NCI-H2171 treated with DMSO at 0.1 percent for 48 hours (cell line): ENCODE results near the gene VEZT.
"Not testable (repeated sequence)": the region's sequence is repeated elsewhere in the genome, so short reads cannot be mapped to it uniquely, and the experiment has no call there.

Experiments
- DNase-seq: peaks from one replicate; lab custom pipeline; 2025; lab: John Stamatoyannopoulos, UW

Gene VEZT

DNA sequence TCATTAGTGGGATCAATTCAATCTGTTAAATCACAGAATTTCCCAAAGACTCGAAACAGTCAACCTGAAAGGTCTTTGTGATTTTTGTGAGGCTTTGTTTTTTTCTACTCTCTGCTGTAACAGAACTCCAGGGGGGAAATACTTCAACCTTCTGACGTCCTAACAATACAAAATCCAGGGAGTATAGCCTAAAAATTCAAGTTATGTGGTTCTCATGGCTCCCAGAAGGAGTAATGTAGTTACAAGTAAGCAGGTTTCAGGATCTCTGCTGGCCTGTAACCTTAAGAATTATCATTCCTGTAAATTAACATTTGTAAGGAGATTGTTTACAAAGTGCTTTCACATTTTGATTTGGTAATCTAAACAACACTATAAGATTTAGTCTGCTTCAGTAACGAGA is 39.9 kb downstream of the VEZT start:
- no peak for DNase-seq

DNA sequence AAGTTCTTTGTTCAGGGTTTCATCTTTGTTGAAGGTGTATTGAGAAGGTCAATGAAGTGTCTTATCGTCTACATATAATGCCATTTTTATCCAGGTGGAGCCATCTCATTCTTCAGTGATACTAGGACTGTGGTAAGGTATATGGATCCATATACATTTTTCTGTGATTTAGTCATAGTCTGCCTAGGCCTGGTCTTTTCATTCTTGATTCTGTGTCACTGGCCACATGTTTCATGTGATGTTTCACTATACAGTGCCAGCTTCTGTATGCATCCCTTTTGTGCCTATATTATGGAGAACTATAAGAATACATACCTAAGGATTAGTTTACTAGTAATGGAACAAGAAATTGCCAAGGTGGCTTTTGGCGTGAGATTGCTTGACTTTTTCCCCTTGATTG is 40.5 kb downstream of the VEZT start:
- DNase-seq, result no peak

DNA sequence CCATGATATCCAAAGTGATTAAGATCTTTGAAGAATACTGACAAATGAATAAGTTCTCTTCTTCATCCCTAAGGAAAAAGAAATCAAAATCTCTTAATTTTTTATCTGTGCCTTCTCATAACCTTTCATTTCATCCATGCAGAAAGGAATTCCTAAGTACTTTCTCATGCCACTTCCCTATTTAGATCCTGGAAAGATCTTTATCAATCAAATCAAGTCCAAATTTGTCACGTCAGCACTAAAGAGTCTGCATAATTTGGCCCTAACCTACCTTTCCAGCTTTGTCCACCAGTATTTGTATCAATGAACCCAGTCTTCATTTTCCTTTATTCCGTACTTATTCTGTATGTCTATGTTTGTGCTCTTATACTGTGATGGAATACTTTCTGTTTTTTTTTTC is 41.2 kb downstream of the VEZT start:
- no peak for DNase-seq

DNA sequence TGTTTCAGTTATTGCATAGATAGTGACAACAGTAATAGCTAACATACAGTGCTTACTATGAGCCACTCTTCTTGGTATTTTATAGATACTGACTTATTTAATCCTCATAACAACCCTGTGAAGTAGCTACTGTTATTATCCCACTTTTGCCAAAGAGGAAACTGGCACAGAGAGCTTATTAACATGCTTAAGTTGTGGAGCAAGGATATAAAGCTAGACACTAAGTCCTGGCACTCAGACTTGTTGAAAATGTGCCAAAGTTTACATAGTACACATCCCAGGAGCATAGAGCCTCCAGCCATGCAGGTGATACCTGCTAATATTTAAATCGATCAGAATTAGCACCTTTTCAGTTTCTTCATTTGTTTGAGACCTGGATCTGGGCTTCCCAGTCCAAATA is 41.8 kb downstream of the VEZT start:
- no peak for DNase-seq

DNA sequence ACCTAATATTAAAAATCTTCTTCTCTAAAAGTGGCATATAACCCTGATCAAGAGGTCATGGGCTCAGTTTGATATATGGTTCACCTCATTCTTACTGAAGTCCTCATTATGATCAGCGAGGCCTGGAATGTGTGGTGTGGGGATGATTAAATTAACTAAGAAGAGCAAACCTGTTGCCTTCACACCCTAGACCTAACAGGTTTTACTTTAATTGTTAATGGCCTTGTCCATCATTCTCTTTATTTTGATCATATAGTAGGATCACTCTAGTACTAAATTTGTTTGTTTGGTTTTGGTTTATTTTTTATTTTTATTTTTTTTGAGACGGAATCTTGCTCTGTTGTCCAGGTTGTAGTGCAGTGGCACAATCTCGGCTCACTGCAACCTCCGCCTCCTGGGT is 43.5 kb downstream of the VEZT start:
- DNase-seq, result no peak

DNA sequence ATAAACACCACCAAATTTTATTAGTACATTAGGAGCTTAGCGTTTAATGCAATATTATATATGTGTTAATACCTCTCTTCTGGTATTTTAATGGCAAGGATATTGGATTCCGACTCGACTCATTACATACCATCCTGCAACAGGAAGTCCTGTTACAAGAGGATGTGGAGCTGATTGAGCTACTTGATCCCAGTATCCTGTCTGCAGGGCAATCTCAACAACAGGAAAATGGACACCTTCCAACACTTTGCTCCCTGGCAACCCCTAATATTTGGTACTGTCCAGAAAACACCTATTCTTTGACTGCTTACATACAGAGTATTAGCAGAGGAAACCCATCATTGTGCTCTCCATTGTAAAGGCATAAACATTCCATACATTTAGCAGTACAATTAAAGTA is 45.2 kb downstream of the VEZT start:
- DNase-seq, result no peak

DNA sequence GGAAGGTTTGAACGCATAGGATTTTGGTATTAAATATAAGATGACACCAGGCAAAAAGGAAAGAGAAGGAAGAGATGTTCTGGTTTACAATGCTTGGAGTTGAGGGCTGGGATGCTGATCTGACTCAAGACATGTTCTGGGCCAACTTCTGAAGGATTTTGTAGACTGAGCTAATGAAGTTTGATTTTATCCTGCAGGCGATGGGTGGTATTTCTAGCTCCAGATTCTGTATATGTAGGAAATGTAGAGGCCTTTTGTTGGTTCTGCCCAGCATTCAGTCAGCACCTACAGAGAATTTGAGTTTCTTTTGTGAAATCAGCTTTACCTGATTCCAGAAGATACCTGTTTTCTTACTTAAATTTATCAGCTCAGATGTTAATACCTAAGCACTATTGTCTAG is 48.2 kb downstream of the VEZT start:
- DNase-seq, result no peak

DNA sequence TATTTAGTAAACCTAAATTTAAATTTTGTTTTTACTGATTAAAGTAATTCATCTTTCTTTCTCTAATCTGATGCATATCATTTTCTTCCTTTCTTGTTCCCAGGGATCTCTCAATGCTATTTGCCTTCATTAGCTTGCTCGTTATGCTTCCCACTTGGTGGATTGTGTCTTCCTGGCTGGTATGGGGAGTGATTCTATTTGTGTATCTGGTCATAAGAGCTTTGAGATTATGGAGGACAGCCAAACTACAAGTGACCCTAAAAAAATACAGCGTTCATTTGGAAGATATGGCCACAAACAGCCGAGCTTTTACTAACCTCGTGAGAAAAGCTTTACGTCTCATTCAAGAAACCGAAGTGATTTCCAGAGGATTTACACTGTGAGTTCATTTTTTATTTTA is 48.6 kb downstream of the VEZT start:
- DNase-seq, result no peak

DNA sequence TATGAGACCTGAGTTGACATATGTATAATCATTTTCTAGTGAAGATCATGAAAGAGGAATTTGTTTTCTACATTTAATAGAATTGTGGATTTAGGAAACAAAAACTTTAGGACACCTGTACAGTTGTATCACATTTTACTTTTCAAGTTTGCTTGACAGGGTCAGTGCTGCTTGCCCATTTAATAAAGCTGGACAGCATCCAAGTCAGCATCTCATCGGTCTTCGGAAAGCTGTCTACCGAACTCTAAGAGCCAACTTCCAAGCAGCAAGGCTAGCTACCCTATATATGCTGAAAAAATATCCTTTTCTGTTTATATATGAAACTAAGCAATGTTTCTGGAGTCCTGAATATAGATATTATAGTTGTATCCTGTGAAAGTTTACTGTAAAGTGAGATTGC is 52.3 kb downstream of the VEZT start:
- no peak for DNase-seq

DNA sequence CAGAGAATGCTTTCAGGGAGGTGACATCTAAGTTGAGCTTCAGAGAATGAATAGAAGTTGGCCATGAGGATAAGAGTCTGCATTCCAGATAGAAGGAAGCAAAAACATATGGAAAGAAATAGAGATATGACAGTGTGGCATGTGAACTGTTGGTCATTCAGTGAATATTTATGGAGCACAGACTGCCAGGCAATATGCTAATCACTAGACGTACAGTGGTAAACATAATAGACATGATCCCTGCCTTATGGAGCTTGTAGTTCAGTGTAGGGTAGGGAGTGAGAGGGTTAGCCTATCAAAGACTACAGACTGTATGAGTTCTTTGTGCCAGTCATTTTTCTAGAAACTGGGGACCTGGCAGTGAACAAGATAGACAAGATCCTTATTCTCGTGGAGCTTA is 53.9 kb downstream of the VEZT start:
- no peak for DNase-seq

DNA sequence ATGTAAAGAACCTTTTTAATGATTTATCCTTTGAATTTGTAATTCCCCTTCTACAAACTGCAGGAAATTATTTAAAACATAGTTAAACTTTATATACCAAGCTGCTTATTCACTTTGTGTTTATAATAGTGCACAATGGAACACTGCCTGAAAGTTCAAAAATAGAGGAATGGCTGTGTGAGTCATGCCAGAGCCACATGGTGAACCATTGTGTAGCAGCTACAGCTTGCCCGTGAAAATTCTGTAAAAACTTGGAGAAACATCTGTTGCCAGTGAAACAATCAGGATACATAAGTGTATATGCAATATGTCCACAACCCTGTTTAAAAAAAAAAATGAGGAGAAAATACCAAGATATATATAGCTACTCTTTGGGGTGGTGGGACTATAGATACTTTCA is 59.5 kb downstream of the VEZT start:
- DNase-seq, result peak; percentile 59

DNA sequence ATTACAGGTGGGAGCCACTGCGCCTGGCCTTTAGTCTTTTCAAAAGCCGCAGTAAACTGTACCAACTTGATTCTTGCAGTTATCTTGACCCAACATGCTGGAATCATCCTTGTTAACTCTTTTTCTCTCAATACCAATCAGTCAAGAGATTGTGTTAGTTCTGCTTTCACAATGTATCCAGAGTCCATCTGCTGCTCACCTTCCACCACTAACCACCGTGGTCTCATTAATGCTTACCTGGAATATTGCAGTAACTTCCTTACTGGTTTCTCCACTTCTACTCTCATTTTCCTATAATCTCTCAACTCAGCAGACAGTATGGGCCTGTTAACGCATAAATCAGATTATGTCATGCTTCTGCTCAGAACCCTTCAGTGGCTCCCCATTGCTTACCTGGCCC is 62.2 kb downstream of the VEZT start:
- DNase-seq, result no peak

DNA sequence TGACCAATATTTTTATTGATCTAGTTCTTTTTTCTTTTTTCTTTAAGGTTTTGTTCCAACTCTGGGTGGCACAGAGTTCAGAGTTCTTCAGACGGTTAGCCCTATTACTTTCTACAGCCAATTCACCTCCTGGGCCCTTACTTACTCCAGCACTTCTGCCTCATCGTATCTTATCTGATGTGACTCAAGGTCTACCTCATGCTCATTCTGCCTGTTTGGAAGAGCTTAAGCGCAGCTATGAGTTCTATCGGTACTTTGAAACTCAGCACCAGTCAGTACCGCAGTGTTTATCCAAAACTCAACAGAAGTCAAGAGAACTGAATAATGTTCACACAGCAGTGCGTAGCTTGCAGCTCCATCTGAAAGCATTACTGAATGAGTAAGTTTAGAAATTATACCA is 64.7 kb downstream of the VEZT start:
- no peak for DNase-seq

DNA sequence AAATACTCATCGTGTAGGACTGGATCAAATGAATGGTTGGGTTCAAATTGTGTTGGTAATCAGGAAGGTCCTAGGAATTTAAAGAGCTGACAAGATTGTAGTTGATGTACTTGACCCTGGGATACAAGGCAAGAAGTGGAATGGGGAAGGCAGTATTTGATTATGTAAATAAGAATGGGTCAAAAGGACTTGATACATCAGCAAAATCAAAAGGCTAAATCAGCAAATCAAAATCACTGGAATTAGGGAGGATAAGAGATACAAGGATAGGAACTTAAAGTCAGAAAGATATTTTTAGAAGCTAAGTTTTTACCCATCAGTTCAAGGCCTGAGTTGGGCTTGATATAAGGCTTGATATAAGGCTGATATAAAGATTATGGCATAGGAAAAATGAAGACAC is 65.8 kb downstream of the VEZT start:
- DNase-seq, result no peak

DNA sequence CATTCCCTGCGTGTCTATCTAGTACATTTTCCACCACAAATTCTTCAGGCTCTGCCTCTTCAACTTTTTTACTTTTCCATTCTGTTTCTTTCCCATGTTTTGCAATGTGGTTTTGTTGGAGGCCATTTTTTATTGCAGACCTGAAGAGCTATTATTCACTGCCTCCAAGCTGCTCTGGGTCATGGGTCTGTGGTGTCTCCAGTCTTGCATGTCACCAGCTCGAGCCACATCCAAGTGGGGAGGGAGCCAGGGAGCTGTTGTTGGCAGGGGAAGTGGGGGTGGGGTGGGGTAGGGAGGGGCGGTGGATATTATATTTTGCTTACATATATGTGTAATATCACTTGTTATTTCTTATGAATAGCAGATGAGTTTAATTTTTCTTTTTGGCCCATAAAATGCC is 69.1 kb downstream of the VEZT start:
- DNase-seq, result no peak

DNA sequence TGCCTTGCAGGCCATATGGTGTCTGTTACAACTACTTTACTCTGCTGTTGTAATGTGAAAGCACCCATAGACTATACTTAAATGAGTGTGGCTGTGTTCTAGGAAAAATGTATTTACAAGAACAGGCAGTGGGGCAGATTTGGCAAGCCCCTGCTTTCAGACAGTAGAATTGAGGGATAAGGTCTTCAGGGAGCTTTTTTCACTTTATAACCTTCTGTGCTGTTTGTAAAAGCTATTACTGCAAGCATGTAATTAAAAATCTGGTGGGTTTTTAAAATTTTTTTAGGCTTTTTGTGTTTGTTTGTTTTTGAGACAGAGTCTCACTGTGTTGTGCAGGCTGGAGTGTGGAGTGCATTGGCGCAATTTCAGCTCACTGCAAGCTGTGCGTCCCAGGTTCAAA is 73.9 kb downstream of the VEZT start:
- no peak for DNase-seq

DNA sequence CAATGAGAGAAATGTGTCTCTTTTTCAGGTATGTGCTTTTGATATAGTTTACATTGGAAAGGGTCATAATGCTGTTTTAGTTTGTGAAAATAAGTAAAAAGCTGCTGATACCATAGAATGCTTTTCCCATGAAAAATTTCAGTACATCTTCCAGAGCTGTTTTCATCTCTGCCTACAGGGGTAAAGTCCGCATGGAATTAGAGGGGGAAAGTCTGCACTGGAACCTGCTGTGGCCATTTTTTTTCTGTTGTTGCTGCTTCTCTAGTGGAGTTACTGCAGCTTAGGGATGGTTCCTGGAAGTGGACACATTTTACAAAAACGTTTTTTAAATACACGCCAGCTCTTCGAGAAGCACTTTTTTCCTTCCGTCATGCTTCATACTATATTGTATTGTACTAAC is 81.3 kb downstream of the VEZT start:
- no peak for DNase-seq

DNA sequence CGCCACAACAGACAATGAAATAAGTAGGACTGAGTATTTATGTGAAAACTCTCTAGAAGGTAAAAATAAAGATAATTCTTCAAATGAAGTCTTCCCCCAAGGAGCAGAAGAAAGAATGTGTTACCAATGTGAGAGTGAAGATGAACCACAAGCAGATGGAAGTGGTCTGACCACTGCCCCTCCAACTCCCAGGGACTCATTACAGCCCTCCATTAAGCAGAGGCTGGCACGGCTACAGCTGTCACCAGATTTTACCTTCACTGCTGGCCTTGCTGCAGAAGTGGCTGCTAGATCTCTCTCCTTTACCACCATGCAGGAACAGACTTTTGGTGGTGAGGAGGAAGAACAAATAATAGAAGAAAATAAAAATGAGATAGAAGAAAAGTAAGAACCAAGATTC is 82.7 kb downstream of the VEZT start:
- DNase-seq, result peak; percentile 18

DNA sequence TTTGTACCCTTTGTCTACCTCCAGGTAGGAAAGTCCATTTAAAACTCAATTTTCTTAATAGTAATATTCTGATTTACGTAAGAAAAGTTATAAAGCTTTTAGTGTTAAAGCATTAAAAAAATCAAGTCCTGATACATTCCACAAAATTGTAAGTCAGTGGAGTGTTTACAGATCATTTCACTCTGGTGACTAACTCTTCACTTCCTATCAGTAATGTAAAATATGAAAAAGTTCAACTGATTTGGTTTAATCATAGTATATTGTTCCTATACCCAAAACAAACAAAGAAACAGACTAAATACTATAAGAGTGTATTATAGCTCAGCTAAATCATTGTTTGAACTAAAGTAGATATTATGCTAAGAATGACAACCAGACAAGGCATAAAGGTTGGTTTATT is 85.9 kb downstream of the VEZT start:
- no peak for DNase-seq

DNA sequence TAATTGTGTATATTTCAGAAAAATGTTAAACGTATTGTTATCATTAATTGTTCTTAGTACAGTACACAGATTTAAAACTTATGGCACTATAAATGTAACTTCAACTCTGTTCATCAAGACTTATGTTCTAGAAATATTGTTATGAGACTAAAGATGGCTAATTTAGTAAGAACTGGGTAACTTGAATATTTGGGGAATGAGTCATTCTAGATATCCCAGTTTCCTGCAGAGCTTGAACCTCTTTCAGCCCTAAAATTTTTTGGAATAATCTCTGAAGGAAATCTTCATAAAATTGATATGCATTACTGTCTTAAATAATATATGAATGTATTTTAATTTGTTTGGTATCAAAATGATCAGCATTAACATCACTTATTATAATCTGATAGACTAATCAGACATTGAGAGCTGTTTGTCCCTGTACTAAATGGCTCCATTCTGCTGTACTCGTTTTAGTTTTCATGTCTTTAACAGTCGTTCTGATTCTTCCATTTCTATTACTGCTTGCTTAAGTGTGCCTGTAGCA is 87.1 kb downstream of the VEZT start:
- DNase-seq, result no peak

DNA sequence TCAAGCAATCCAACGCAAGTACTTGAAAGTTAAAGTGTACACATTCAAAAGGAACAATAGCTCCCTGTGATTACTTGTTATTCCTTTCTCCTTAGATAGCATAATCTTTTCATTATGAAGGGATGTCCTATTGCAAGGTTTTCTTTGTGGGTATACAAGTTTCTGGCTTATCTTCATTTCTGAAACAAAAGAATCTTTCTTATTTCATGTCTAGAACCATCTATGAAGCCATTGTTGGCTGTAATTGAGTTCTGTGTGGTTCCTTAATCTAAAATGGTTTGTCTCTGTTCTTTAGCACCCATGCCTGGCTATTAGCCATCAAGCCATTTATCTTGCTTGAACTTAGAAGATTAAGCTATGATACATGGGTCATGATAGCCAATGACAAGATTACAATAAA is 95.0 kb downstream of the VEZT start:
- no peak for DNase-seq

DNA sequence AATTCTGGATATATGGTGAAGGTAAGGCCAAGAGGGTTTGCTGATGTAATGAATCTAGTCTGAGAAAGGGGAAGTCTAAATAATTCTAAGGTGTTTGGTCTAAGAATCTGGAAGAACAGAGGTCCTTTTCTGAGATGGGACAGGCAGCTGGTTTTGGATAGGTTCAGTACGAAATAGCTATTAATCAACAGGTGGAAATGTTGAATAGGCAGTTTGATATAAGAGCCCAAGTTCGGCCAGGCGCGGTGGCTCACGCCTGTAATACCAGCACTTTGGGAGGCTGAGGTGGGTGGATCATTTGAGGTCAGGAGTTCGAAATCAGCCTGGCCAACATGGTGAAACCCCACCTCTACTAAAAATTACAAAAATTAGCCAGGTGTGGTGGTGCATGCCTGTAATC is 97.1 kb downstream of the VEZT start:
- not testable (repeated sequence) for DNase-seq

DNA sequence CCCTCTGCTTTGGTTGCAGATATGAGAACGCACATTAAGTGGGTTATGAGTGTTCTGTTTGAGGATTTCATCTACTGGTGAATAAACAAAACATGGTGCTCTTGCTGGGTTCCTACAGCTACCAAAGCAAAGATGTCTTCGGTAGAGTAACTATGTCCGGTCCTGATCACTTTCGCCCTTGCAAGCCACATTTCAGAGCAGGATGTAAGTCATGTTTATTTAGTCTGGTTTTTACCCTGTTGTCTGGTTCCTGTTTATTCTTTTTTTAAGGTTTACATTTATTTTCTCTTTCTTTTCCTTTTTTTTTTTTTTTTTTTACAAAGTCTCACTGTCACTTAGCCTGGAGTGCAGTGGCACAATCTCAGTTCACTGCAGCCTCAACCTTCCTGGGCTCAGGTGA is 99.2 kb downstream of the VEZT start:
- no peak for DNase-seq

DNA sequence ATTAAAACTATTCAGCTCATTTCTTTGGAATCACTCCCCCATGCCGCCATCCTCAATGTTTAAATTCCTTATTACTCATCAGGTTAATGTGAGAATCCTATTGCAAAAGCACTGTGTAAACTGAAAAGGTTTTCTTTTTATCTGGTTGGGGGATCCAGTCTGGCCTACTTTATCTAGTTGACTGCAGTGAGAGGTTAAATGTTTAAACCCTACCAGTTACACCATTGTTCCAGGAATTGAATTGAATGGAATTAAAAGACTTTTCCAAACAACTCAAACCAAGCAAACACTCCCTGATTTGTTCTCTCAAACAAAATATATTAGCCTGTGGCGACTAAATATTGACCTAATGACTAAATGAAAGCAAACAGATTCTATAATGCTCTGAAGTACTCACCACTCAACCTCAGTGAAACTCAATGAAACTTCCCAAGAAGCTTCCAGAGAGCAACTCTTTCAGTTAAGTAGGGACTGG is 100.5 kb downstream of the VEZT start:
- no peak for DNase-seq

DNA sequence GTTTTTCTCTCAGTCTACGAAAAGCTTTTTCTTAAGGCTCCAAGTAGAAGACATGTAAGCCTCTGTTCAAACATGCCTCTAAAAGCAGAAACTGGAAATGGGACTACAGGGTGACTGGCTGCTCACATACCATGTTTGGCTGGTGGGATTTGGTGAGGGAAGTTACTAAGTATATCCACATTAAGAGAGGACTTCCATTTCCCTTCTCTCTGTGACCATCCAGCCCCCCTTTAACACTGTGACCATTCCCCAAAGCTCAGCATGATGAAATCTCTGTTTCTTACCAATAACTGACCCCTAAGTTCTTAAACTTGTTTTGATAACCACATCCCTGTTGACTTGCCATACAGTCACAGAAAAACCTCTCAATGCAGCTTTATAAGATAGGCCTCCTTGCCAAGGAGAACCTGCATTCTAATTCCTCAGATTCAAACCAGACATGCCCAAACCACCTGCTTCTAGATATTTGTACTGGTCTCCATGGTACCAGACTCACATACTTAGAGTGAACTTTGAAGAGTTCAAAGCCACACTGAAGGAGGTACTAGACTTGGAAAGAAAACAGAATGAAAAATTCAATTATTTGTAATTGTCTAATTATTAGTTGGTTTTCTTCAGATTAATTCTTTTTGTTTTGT is 102.2 kb downstream of the VEZT start:
- no peak for DNase-seq
